ENCODE results near the gene LILRB1.
"Not testable (repeated sequence)": the region's sequence is repeated elsewhere in the genome, so short reads cannot be mapped to it uniquely, and the experiment has no call there.

LILRB1 gene

GRCh38 chr19:54630262-54630661, at the start of gene LILRB1:
TSS of gene LILRB1 (plus strand) at chr19:54630484. CDS start at chr19:54631074, 590 bp downstream.
- DNase-seq: peak; percentile 91

GRCh38 chr19:54586397-54586796, 43.9 kb upstream of the LILRB1 start:
- DNase-seq: no peak

- DNase-seq: no peak
These were observed 43.3 kb upstream of the LILRB1 start for GRCh38 chr19:54587026-54587425.

- DNase-seq: peak; percentile 94
These were observed 36.8 kb upstream of the LILRB1 start, which contains the start of gene LILRA1 for GRCh38 chr19:54593445-54593844. TSS of gene LILRA1 (plus strand) at chr19:54593632. CDS start at chr19:54594245, 613 bp downstream.

- peak; percentile 63 for DNase-seq
These were observed 36.2 kb upstream of the LILRB1 start for GRCh38 chr19:54593931-54594626.

GRCh38 chr19:54594737-54595136, 35.5 kb upstream of the LILRB1 start:
- DNase-seq: no peak

- DNase-seq: not testable (repeated sequence)
These were observed 34.4 kb upstream of the LILRB1 start for GRCh38 chr19:54595680-54596436.

- peak; percentile 22 for DNase-seq
These were observed 30.1 kb upstream of the LILRB1 start for GRCh38 chr19:54600212-54600611.

GRCh38 chr19:54606230-54606629, 24.1 kb upstream of the LILRB1 start:
- DNase-seq: peak; percentile 89

GRCh38 chr19:54606891-54607784, 23.1 kb upstream of the LILRB1 start:
- DNase-seq: peak; percentile 82

GRCh38 chr19:54607785-54608150, 22.5 kb upstream of the LILRB1 start:
- no peak for DNase-seq

GRCh38 chr19:54608205-54608604, 22.1 kb upstream of the LILRB1 start:
- no peak for DNase-seq

GRCh38 chr19:54608792-54609191, 21.5 kb upstream of the LILRB1 start:
- DNase-seq: peak; percentile 65

GRCh38 chr19:54609356-54609791, 20.9 kb upstream of the LILRB1 start:
- no peak for DNase-seq

GRCh38 chr19:54612428-54612827, 17.9 kb upstream of the LILRB1 start:
- peak; percentile 73 for DNase-seq

GRCh38 chr19:54614726-54615125, 15.6 kb upstream of the LILRB1 start:
- no peak for DNase-seq

GRCh38 chr19:54616057-54616456, 14.2 kb upstream of the LILRB1 start:
- no peak for DNase-seq

- peak; percentile 32 for DNase-seq
These were observed 13.3 kb upstream of the LILRB1 start for GRCh38 chr19:54616821-54617560.

- DNase-seq: no peak
These were observed 9.8 kb upstream of the LILRB1 start for GRCh38 chr19:54620464-54620863.

GRCh38 chr19:54622431-54622830, 7.9 kb upstream of the LILRB1 start:
- DNase-seq: no peak

- not testable (repeated sequence) for DNase-seq
These were observed 6.0 kb upstream of the LILRB1 start for GRCh38 chr19:54624234-54624633.
